ENCODE measurements around the gene TMEM250. TPM values are rescaled to one million over a fixed set of nuclear protein-coding genes. Genes with fewer than 3 reads are reported as not detected.

The TMEM250 gene
- total RNA-seq, 2 experiments from 2014 or later = 42.5 to 44.5 TPM

- DNase-seq = no peak
Observed at GRCh38 chr9:136133191-136133958, 14.7 kb upstream of the TMEM250 start.

GRCh38 chr9:136132512-136133050 lies 13.9 kb upstream of the TMEM250 start:
- Mint-ChIP-seq H3K27me3 (peaks cover 33% of the 10 kb centered on the region), H3K4me3 (no peak overlapping the region), H3K4me1 (no peaks in the 10 kb centered on the region), H3K9me3 (ENCODE audit: low read depth) (no peaks in the 10 kb centered on the region), H3K27ac (no peak overlapping the region), H3K36me3 (no peaks in the 10 kb centered on the region)
- CTCF ChIA-PET = interaction anchor here (1.0 kb wide), 1 partner anchor 150 kb away, joined by 3 read pairs; no protein-coding TSS in a partner anchor
- DNase-seq = no peak
- no peak for ATAC-seq

More at GRCh38 chr9:136133191-136133958, 14.7 kb upstream of the TMEM250 start:
- ATAC-seq = peak; percentile 65
- Mint-ChIP-seq H3K4me1 (no peaks in the 10 kb centered on the region), H3K36me3 (no peaks in the 10 kb centered on the region), H3K4me3 (no peak overlapping the region), H3K27ac (no peak overlapping the region), H3K27me3 (peaks cover 33% of the 10 kb centered on the region), H3K9me3 (ENCODE audit: low read depth) (no peaks in the 10 kb centered on the region)
- CTCF ChIA-PET = interaction anchor here (0.6 to 1.0 kb wide), 2 partner anchors 11 to 149 kb away, joined by 3 to 4 read pairs; no protein-coding TSS in a partner anchor

GRCh38 chr9:136131629-136132511 lies 13.2 kb upstream of the TMEM250 start:
- H3K27ac Mint-ChIP-seq = no peak overlapping the region
- H3K4me1 Mint-ChIP-seq = no peaks in the 10 kb centered on the region
- CTCF ChIA-PET = no interaction called here
- DNase-seq (no peak), ATAC-seq (no peak)
- H3K27me3 Mint-ChIP-seq = peaks cover 33% of the 10 kb centered on the region
- H3K9me3 Mint-ChIP-seq (ENCODE audit: low read depth) = no peaks in the 10 kb centered on the region
- H3K4me3 Mint-ChIP-seq = no peak overlapping the region
- no peaks in the 10 kb centered on the region for H3K36me3 Mint-ChIP-seq

- Mint-ChIP-seq H3K27me3 (peaks cover 29% of the 10 kb centered on the region), H3K27ac (no peak overlapping the region), H3K36me3 (no peaks in the 10 kb centered on the region), H3K4me3 (no peak overlapping the region), H3K4me1 (no peaks in the 10 kb centered on the region), H3K9me3 (ENCODE audit: low read depth) (peaks cover 5% of the 10 kb centered on the region)
- ATAC-seq (no peak), DNase-seq (no peak)
- CTCF ChIA-PET = no interaction called here
Observed at GRCh38 chr9:136129176-136129575, 10.5 kb upstream of the TMEM250 start.

GRCh38 chr9:136128436-136128835 lies 9.8 kb upstream of the TMEM250 start:
- Mint-ChIP-seq H3K36me3 (no peaks in the 10 kb centered on the region), H3K4me1 (no peaks in the 10 kb centered on the region), H3K27me3 (peaks cover 22% of the 10 kb centered on the region), H3K9me3 (ENCODE audit: low read depth) (peaks cover 5% of the 10 kb centered on the region), H3K4me3 (no peak overlapping the region), H3K27ac (no peak overlapping the region)
- CTCF ChIA-PET = interaction anchor here (0.7 kb wide), 1 partner anchor 149 kb away, joined by 3 read pairs; no protein-coding TSS in a partner anchor
- ATAC-seq = no peak
- DNase-seq = no peak

- no peaks in the 10 kb centered on the region for H3K36me3 Mint-ChIP-seq
- H3K27me3 Mint-ChIP-seq = peaks cover 19% of the 10 kb centered on the region
- H3K4me1 Mint-ChIP-seq = no peaks in the 10 kb centered on the region
- H3K27ac Mint-ChIP-seq = no peak overlapping the region
- peaks cover 5% of the 10 kb centered on the region for H3K9me3 Mint-ChIP-seq (ENCODE audit: low read depth)
- CTCF ChIA-PET = interaction anchor here (1.4 kb wide), 1 partner anchor 160 kb away, joined by 4 read pairs; no protein-coding TSS in a partner anchor
- DNase-seq (no peak), ATAC-seq (no peak)
- H3K4me3 Mint-ChIP-seq = no peak overlapping the region
Observed at GRCh38 chr9:136127313-136127712, 8.6 kb upstream of the TMEM250 start.

- CTCF ChIA-PET = interaction anchor here (1.0 to 5.9 kb wide), 2 partner anchors 13 to 157 kb away, joined by 3 to 76 read pairs; no protein-coding TSS in a partner anchor
- ATAC-seq = no peak
Observed at GRCh38 chr9:136124976-136125692, 6.5 kb upstream of the TMEM250 start.

GRCh38 chr9:136122425-136123383 lies 4.0 kb upstream of the TMEM250 start:
- H3K27ac Mint-ChIP-seq = no peak overlapping the region
- DNase-seq (peak; percentile 80), ATAC-seq (no peak)
- peaks cover 5% of the 10 kb centered on the region for H3K9me3 Mint-ChIP-seq (ENCODE audit: low read depth)
- H3K36me3 Mint-ChIP-seq = no peaks in the 10 kb centered on the region
- no peak overlapping the region for H3K4me3 Mint-ChIP-seq
- CTCF ChIA-PET = interaction anchor here (0.7 to 5.9 kb wide), 21 partner anchors 11 to 259 kb away, joined by 3 to 76 read pairs (median 4); partner anchors contain the start of gene UBAC1
- H3K27me3 Mint-ChIP-seq = no peaks in the 10 kb centered on the region
- H3K4me1 Mint-ChIP-seq = peaks cover 10% of the 10 kb centered on the region

More at GRCh38 chr9:136124976-136125692, 6.5 kb upstream of the TMEM250 start:
- no peak overlapping the region for H3K4me3 Mint-ChIP-seq
- H3K36me3 Mint-ChIP-seq = no peaks in the 10 kb centered on the region
- no peak for DNase-seq
- H3K4me1 Mint-ChIP-seq = peaks cover 5% of the 10 kb centered on the region
- peaks cover 5% of the 10 kb centered on the region for H3K9me3 Mint-ChIP-seq (ENCODE audit: low read depth)
- no peak overlapping the region for H3K27ac Mint-ChIP-seq
- peaks cover under 1% of the 10 kb centered on the region for H3K27me3 Mint-ChIP-seq

GRCh38 chr9:136121801-136122200 lies 3.1 kb upstream of the TMEM250 start:
- ATAC-seq (no peak), DNase-seq (no peak)
- Mint-ChIP-seq H3K36me3 (no peaks in the 10 kb centered on the region), H3K27ac (no peak overlapping the region), H3K9me3 (ENCODE audit: low read depth) (peaks cover 5% of the 10 kb centered on the region), H3K4me3 (no peak overlapping the region), H3K4me1 (peaks cover 13% of the 10 kb centered on the region), H3K27me3 (no peaks in the 10 kb centered on the region)
- CTCF ChIA-PET = interaction anchor here (0.9 to 5.9 kb wide), 14 partner anchors 11 to 258 kb away, joined by 3 to 76 read pairs (median 4); partner anchors contain the start of gene UBAC1

- peaks cover 5% of the 10 kb centered on the region for H3K9me3 Mint-ChIP-seq (ENCODE audit: low read depth)
- H3K4me1 Mint-ChIP-seq = peaks cover 17% of the 10 kb centered on the region
- no peaks in the 10 kb centered on the region for H3K36me3 Mint-ChIP-seq
- CTCF ChIA-PET = interaction anchor here (0.7 to 5.9 kb wide), 5 partner anchors 24 to 153 kb away, joined by 3 to 76 read pairs (median 6); partner anchors contain the start of gene NACC2
- H3K27ac Mint-ChIP-seq = no peak overlapping the region
- H3K4me3 Mint-ChIP-seq = no peak overlapping the region
- ATAC-seq (no peak), DNase-seq (no peak)
- H3K27me3 Mint-ChIP-seq = no peaks in the 10 kb centered on the region
Observed at GRCh38 chr9:136120438-136120844, 1.8 kb upstream of the TMEM250 start.

GRCh38 chr9:136119883-136120393 lies 1.3 kb upstream of the TMEM250 start:
- Mint-ChIP-seq H3K4me1 (peaks cover 19% of the 10 kb centered on the region), H3K36me3 (no peaks in the 10 kb centered on the region)
- ATAC-seq = no peak

More at GRCh38 chr9:136119883-136120393, 1.3 kb upstream of the TMEM250 start:
- Mint-ChIP-seq H3K27ac (peak overlapping the region; percentile 57), H3K9me3 (ENCODE audit: low read depth) (peaks cover under 1% of the 10 kb centered on the region), H3K27me3 (no peaks in the 10 kb centered on the region), H3K4me3 (peak overlapping the region; percentile 74)
- no peak for DNase-seq
- CTCF ChIA-PET = interaction anchor here (0.8 to 5.9 kb wide), 5 partner anchors 24 to 159 kb away, joined by 3 to 76 read pairs (median 6); partner anchors contain the start of gene NACC2
